PFSK-1 (cell line): ENCODE results near the gene KRTAP2-1.

Experiments
- FOXP2 ChIP-seq: optimal IDR thresholded peaks from 2 replicates; pipeline ENCODE3; 2011; ENCODE audit warnings: borderline replicate concordance, control low read depth, inconsistent platforms; ENCODE audit not compliant: insufficient read depth; ENCODE audit errors: extremely low read length, extremely low read depth
- POLR2AphosphoS5 ChIP-seq: IDR thresholded peaks from 2 replicates; pipeline ENCODE4 v1.6.1; 2012; ENCODE audit warnings: low read depth, mild to moderate bottlenecking, control low read depth, low read length, moderate library complexity
- SIN3A ChIP-seq: IDR thresholded peaks from 2 replicates; pipeline ENCODE4 v1.6.1; 2012; ENCODE audit warnings: mild to moderate bottlenecking, low read length, moderate library complexity, borderline replicate concordance; ENCODE audit not compliant: insufficient read depth
- TAF1 ChIP-seq: IDR thresholded peaks from 2 replicates; pipeline ENCODE4 v1.6.1; 2012; ENCODE audit warnings: low read length, control low read depth, borderline replicate concordance; ENCODE audit not compliant: insufficient read depth
- TF ChIP-seq, protein P1 (sequence below), 2 experiments: IDR thresholded peaks; 2 replicates each; pipeline versions ENCODE4 v1.6.1 to v1.8.0; 2011 to 2012; ENCODE audit warnings: low read depth in 2 of 2, low read length in 2 of 2, control low read depth in 1 of 2, inconsistent platforms in 1 of 2, mild to moderate bottlenecking in 1 of 2, moderate library complexity in 1 of 2; ENCODE audit not compliant: insufficient read depth in 1 of 2

Gene KRTAP2-1

GRCh38 chr17:41065829-41066624 is 18.9 kb upstream of the KRTAP2-1 start, which contains the start of gene KRTAP2-4:
TSS of gene KRTAP2-4 (minus strand) at chr17:41065879. CDS start at chr17:41065845, 34 bp downstream.
- TF ChIP-seq, protein P1, sequence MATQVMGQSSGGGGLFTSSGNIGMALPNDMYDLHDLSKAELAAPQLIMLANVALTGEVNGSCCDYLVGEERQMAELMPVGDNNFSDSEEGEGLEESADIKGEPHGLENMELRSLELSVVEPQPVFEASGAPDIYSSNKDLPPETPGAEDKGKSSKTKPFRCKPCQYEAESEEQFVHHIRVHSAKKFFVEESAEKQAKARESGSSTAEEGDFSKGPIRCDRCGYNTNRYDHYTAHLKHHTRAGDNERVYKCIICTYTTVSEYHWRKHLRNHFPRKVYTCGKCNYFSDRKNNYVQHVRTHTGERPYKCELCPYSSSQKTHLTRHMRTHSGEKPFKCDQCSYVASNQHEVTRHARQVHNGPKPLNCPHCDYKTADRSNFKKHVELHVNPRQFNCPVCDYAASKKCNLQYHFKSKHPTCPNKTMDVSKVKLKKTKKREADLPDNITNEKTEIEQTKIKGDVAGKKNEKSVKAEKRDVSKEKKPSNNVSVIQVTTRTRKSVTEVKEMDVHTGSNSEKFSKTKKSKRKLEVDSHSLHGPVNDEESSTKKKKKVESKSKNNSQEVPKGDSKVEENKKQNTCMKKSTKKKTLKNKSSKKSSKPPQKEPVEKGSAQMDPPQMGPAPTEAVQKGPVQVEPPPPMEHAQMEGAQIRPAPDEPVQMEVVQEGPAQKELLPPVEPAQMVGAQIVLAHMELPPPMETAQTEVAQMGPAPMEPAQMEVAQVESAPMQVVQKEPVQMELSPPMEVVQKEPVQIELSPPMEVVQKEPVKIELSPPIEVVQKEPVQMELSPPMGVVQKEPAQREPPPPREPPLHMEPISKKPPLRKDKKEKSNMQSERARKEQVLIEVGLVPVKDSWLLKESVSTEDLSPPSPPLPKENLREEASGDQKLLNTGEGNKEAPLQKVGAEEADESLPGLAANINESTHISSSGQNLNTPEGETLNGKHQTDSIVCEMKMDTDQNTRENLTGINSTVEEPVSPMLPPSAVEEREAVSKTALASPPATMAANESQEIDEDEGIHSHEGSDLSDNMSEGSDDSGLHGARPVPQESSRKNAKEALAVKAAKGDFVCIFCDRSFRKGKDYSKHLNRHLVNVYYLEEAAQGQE (IDR thresholded peaks at IDR 0.05; ENCODE audit: insufficient read depth in 1 of 2, low read depth in 2 of 2, low read length in 2 of 2): no peak
- no peak for TF ChIP-seq POLR2AphosphoS5
- no peak for TF ChIP-seq TAF1
- TF ChIP-seq SIN3A: no peak
- TF ChIP-seq FOXP2: no peak

GRCh38 chr17:41064301-41064700 is 17.2 kb upstream of the KRTAP2-1 start:
- TF ChIP-seq, protein P1 (IDR thresholded peaks at IDR 0.05; ENCODE audit: insufficient read depth in 1 of 2, low read depth in 2 of 2, low read length in 2 of 2): no peak
- TF ChIP-seq FOXP2 (no peak), TAF1 (no peak), POLR2AphosphoS5 (no peak), SIN3A (no peak)

- TF ChIP-seq, protein P1 (IDR thresholded peaks at IDR 0.05; ENCODE audit: insufficient read depth in 1 of 2, low read depth in 2 of 2, low read length in 2 of 2): no peak
- no peak for TF ChIP-seq SIN3A
- no peak for TF ChIP-seq TAF1
- no peak for TF ChIP-seq POLR2AphosphoS5
- no peak for TF ChIP-seq FOXP2
Measured at GRCh38 chr17:41063449-41063848, 16.3 kb upstream of the KRTAP2-1 start.

DNA sequence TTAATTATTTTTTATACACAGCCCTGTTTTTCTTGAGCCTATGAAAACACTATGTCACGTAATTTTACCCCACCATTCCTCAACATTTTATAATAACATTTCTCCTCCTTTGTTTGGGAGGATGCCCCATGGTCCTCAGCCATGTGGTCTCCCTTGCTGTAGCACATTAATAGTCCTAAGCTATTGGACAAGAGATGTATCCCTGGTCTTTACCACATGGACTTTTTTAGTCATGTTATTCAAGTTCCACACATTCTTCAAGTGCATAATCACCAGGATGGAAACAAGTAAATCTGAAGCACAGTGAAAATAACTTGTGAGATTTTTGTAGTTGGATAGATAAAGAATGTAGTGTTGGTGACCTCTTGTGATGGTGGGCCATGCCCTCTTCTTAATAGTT is 14.8 kb upstream of the KRTAP2-1 start:
- TF ChIP-seq TAF1: no peak

DNA sequence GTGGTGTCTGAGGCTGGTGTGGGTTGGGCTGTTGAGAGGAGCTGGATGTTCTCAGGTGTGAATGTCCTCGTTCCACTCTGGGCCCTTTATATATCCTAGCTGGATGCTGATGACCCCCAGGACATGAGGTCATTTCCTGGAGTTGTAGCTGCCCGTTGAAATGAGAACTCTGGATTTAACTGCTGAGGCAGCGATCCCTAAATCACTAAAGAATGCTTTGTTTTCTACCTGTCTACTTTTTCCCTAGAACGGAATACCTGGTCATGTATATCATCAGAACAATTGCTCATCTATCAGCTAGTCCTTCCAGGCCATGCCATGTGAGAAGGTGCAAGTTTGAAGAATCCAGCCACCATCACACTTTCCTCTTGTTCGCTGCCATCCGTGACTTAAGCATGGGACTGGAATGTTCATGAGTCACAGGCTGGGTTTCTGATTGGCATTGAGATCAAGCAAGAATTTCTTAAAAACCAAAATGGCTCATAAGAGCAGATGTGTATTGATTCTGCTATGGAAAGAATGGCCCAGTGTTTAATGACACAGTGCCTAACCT is 13.0 kb upstream of the KRTAP2-1 start, which contains the start of gene KRTAP2-3:
KRTAP2-3 (minus strand) TSS at position 63 of the 553 bp plus-strand sequence. CDS start 64 bp downstream, outside the sequence.
- TF ChIP-seq, protein P1 (IDR thresholded peaks at IDR 0.05; ENCODE audit: insufficient read depth in 1 of 2, low read depth in 2 of 2, low read length in 2 of 2): no peak
- no peak for TF ChIP-seq POLR2AphosphoS5
- TF ChIP-seq SIN3A: no peak
- no peak for TF ChIP-seq TAF1
- TF ChIP-seq FOXP2: no peak
